ENCODE data around the gene TTC5. TPM values are rescaled to one million over a fixed set of nuclear protein-coding genes. Genes with fewer than 3 reads are reported as not detected.
"Not testable (repeated sequence)": the region's sequence is repeated elsewhere in the genome, so short reads cannot be mapped to it uniquely, and the experiment has no call there.

Gene TTC5, protein sequence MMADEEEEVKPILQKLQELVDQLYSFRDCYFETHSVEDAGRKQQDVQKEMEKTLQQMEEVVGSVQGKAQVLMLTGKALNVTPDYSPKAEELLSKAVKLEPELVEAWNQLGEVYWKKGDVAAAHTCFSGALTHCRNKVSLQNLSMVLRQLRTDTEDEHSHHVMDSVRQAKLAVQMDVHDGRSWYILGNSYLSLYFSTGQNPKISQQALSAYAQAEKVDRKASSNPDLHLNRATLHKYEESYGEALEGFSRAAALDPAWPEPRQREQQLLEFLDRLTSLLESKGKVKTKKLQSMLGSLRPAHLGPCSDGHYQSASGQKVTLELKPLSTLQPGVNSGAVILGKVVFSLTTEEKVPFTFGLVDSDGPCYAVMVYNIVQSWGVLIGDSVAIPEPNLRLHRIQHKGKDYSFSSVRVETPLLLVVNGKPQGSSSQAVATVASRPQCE
- 10 to 100 TPM in 1 of 2 donors, 1 to 10 TPM in 1; 5.7 to 21.6 TPM for total RNA-seq

DNA sequence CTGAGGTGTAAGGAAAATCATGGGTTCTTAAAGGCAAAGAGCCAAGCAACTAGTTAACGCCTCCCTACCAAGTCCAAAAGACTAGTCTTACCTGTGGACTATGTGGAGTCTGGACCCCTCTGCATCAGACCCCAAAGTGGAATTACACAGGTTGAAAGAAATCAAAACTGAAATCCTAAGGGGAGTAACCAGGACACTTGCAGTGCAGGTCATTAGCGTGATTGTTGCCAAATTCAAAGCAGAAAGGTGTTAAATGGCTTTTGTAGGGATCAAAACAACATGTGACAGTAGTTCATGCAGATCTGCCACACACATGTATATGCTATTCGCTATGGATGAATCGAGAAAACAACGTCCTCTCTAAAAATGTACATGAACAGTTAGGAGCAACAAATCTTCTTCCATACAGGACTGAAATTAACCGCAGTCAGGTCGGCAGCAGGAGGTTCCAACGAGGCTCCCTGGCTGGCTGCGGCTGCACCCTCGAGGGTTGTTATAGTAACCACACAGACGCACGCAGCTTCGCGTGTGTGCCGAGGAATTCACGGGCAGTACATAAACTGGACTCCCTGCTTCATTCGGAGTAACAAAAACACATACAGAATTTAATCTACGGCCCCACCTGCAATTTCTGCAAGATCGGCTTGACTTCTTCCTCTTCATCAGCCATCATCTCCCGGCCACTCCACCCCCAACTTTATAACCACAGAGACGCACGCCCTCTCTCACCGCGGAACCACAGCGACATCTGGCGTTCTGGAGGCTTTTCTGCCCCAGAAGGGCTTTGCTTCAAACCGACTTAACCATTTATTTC lies at the start of gene TTC5:
TSS of gene TTC5 (minus strand) at position 687 of the 814 bp plus-strand sequence. CDS start at position 673, 14 bp downstream.
- ATAC-seq = peak; percentile 96
- DNase-seq (ENCODE audit: low spot score in 2 of 2) = peak; percentile 86 to 92
- Mint-ChIP-seq H3K9me3 (no peaks in the 10 kb centered on the region), H3K36me3 (peaks cover 0 to 2% of the 10 kb centered on the region in 2 donors), H3K27ac (peak within 1 kb of the TSS; percentile 85 to 91)

- no peaks in the 10 kb centered on the region for H3K9me3 Mint-ChIP-seq
Measured at GRCh38 chr14:20350860-20351259, 45.1 kb upstream of the TTC5 start.

DNA sequence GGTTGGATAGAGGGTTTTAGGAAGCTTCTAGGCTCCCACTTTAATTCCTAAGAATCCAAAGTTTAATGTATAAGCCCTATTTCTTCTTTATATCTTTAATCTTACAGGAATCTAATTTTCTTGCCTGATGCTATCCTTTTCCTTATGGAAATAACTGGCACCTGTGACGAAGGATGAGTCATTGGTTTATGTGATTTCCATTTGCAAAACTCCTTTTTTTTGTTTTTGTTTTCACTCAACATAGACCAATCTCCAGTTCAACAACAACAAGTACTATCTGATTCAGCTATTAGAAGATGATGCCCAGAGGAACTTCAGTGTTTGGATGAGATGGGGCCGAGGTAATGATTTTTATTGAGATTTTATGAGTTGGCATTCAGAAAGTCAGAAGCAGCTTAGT lies 44.5 kb upstream of the TTC5 start:
- H3K9me3 Mint-ChIP-seq = no peaks in the 10 kb centered on the region
- peaks cover 6 to 46% of the 10 kb centered on the region in 2 donors for H3K36me3 Mint-ChIP-seq

More at GRCh38 chr14:20350860-20351259, 45.1 kb upstream of the TTC5 start:
- ATAC-seq (no peak), DNase-seq (ENCODE audit: low spot score in 2 of 2) (no peak)
- Mint-ChIP-seq H3K36me3 (peaks cover under 1 to 50% of the 10 kb centered on the region in 2 donors), H3K27ac (no peak overlapping the region)

GRCh38 chr14:20347747-20348146 lies 42.0 kb upstream of the TTC5 start:
- no peak for DNase-seq (ENCODE audit: low spot score in 2 of 2)
- Mint-ChIP-seq H3K9me3 (no peaks in the 10 kb centered on the region), H3K36me3 (peaks cover 18 to 38% of the 10 kb centered on the region in 2 donors)

More for the DNA sequence above, 44.5 kb upstream of the TTC5 start:
- DNase-seq (ENCODE audit: low spot score in 2 of 2) = no peak
- H3K27ac Mint-ChIP-seq = peak overlapping the region in 1 of 2 donors; percentile 24
- no peak for ATAC-seq

GRCh38 chr14:20346713-20347112 lies 41.0 kb upstream of the TTC5 start:
- DNase-seq (ENCODE audit: low spot score in 2 of 2) (no peak), ATAC-seq (no peak)
- peaks cover 18 to 33% of the 10 kb centered on the region in 2 donors for H3K36me3 Mint-ChIP-seq
- H3K27ac Mint-ChIP-seq = no peak overlapping the region
- no peaks in the 10 kb centered on the region for H3K9me3 Mint-ChIP-seq

More at GRCh38 chr14:20347747-20348146, 42.0 kb upstream of the TTC5 start:
- no peak overlapping the region for H3K27ac Mint-ChIP-seq
- ATAC-seq = no peak

- Mint-ChIP-seq H3K9me3 (no peaks in the 10 kb centered on the region), H3K36me3 (peaks cover 18 to 28% of the 10 kb centered on the region in 2 donors), H3K27ac (peak overlapping the region in 1 of 2 donors; percentile 91)
- ATAC-seq (no peak), DNase-seq (ENCODE audit: low spot score in 2 of 2) (no peak)
Measured at GRCh38 chr14:20345366-20345765, 39.6 kb upstream of the TTC5 start.

- ATAC-seq (no peak), DNase-seq (ENCODE audit: low spot score in 2 of 2) (no peak)
- H3K9me3 Mint-ChIP-seq = no peaks in the 10 kb centered on the region
- peak overlapping the region; percentile 91 to 95 for H3K27ac Mint-ChIP-seq
- peaks cover 18% of the 10 kb centered on the region in 2 donors for H3K36me3 Mint-ChIP-seq
Measured at GRCh38 chr14:20343862-20344220, 38.1 kb upstream of the TTC5 start.

- peaks cover 18% of the 10 kb centered on the region in 2 donors for H3K36me3 Mint-ChIP-seq
- peak within 1 kb of the TSS; percentile 91 to 95 for H3K27ac Mint-ChIP-seq
- no peaks in the 10 kb centered on the region for H3K9me3 Mint-ChIP-seq
- peak; percentile 95 to 97 for DNase-seq (ENCODE audit: low spot score in 2 of 2)
- peak; percentile 93 to 95 for ATAC-seq
Measured at GRCh38 chr14:20343092-20343861, 37.5 kb upstream of the TTC5 start, which contains the start of gene PARP2. Gene PARP2 (plus strand): TSS chr14:20343635. CDS start chr14:20343642, 7 bp downstream.

DNA sequence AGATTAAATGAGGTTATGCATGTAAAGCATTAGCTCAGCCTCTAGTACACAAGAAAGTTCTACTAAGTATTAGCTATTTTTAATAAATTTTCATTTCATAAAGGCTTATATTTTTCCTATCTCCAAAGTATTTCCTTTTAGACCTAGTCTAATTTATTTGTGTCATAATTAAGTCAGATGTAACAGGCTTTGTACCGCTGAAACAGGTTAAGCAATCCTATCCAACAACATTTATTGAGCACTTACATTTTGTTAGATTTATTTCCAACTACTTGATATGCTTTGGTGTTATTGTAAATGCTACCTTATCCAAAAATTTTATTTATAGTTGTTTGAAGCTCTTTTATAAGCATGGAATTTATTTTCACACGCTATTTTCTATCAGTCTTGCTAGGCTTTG lies 35.9 kb upstream of the TTC5 start:
- DNase-seq (ENCODE audit: low spot score in 2 of 2) (no peak), ATAC-seq (no peak)
- Mint-ChIP-seq H3K36me3 (peaks cover 8 to 18% of the 10 kb centered on the region in 2 donors), H3K9me3 (no peaks in the 10 kb centered on the region), H3K27ac (peak overlapping the region; percentile 91 to 95)

- peaks cover 4 to 18% of the 10 kb centered on the region in 2 donors for H3K36me3 Mint-ChIP-seq
- not testable (repeated sequence) for H3K9me3 Mint-ChIP-seq; ATAC-seq; H3K27ac Mint-ChIP-seq; DNase-seq (ENCODE audit: low spot score in 2 of 2)
Measured at GRCh38 chr14:20341032-20341431, 35.3 kb upstream of the TTC5 start.

GRCh38 chr14:20334017-20334416 lies 28.3 kb upstream of the TTC5 start:
- DNase-seq (ENCODE audit: low spot score in 2 of 2) (no peak), ATAC-seq (no peak)
- no peaks in the 10 kb centered on the region for H3K9me3 Mint-ChIP-seq
- H3K27ac Mint-ChIP-seq = peak overlapping the region in 1 of 2 donors; percentile 94
- H3K36me3 Mint-ChIP-seq = peaks cover 9 to 30% of the 10 kb centered on the region in 2 donors

GRCh38 chr14:20333494-20333841 lies 27.7 kb upstream of the TTC5 start:
- no peak for ATAC-seq
- Mint-ChIP-seq H3K36me3 (peaks cover 9 to 30% of the 10 kb centered on the region in 2 donors), H3K9me3 (no peaks in the 10 kb centered on the region), H3K27ac (peak overlapping the region; percentile 94 to 95)
- DNase-seq (ENCODE audit: low spot score in 2 of 2) = no peak

GRCh38 chr14:20332788-20333493 lies 27.2 kb upstream of the TTC5 start, which contains the start of gene CCNB1IP1:
Gene CCNB1IP1 (minus strand): TSS chr14:20333279. CDS start chr14:20316523, 16,756 bp downstream.
- Mint-ChIP-seq H3K9me3 (no peaks in the 10 kb centered on the region), H3K27ac (peak within 1 kb of the TSS; percentile 94 to 95), H3K36me3 (peaks cover 9 to 30% of the 10 kb centered on the region in 2 donors)
- DNase-seq (ENCODE audit: low spot score in 2 of 2) (peak; percentile 44 to 64), ATAC-seq (peak; percentile 100)

DNA sequence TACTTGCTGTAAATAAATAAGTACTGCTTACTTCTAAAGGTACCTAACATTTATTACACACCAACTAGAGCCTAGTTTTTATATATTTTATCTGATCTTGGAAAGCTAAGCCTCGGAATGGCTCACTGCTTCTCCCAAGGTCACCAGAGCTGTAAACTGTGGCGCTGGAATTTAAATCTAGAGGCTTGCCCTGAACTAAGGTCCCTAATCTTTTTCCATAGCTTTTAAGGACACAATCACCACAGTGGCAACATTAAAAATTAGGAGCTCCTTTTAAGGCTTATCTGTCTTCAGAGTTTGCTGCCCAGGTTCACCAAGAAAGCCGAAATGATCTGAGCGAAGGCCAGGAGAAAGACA lies 26.7 kb upstream of the TTC5 start:
- Mint-ChIP-seq H3K27ac (peak overlapping the region; percentile 94 to 95), H3K9me3 (no peaks in the 10 kb centered on the region), H3K36me3 (peaks cover 9 to 30% of the 10 kb centered on the region in 2 donors)
- ATAC-seq (no peak), DNase-seq (ENCODE audit: low spot score in 2 of 2) (no peak)

- Mint-ChIP-seq H3K27ac (peak overlapping the region in 1 of 2 donors; percentile 61), H3K9me3 (no peaks in the 10 kb centered on the region), H3K36me3 (peaks cover 9 to 37% of the 10 kb centered on the region in 2 donors)
- ATAC-seq = no peak
- no peak for DNase-seq (ENCODE audit: low spot score in 2 of 2)
Measured at GRCh38 chr14:20331053-20331613, 25.4 kb upstream of the TTC5 start.
